ENCODE data around the gene CFAP221.

Gene CFAP221

GRCh38 chr2:119681203-119681867 is 137.1 kb downstream of the CFAP221 start:
- H3K4me3 ChIP-seq (ENCODE audit: low read depth, low read length), result no peak overlapping the region
- H3K9me3 ChIP-seq (ENCODE audit: control insufficient read depth, insufficient read depth, low read length), result no peaks in the 10 kb centered on the region
- no peaks in the 10 kb centered on the region for H3K27me3 ChIP-seq (ENCODE audit: control insufficient read depth, insufficient read depth, low read length)

GRCh38 chr2:119681868-119682220 is 137.6 kb downstream of the CFAP221 start:
- peaks cover 24% of the 10 kb centered on the region for H3K4me1 ChIP-seq (ENCODE audit: control insufficient read depth, insufficient read depth, low read length)
- no peaks in the 10 kb centered on the region for H3K9me3 ChIP-seq (ENCODE audit: control insufficient read depth, insufficient read depth, low read length)
- no peak overlapping the region for H3K9ac ChIP-seq (ENCODE audit: low read depth, low read length)
- H3K36me3 ChIP-seq (ENCODE audit: control insufficient read depth, insufficient read depth, low read length), result peaks cover 17% of the 10 kb centered on the region
- H3K27me3 ChIP-seq (ENCODE audit: control insufficient read depth, insufficient read depth, low read length), result no peaks in the 10 kb centered on the region
- H3K4me3 ChIP-seq (ENCODE audit: low read depth, low read length), result no peak overlapping the region
- H3K27ac ChIP-seq (ENCODE audit: low read depth, low read length), result no peak overlapping the region

More at GRCh38 chr2:119681203-119681867, 137.1 kb downstream of the CFAP221 start:
- Histone ChIP-seq H3K36me3 (ENCODE audit: control insufficient read depth, insufficient read depth, low read length) (peaks cover 17% of the 10 kb centered on the region), H3K4me1 (ENCODE audit: control insufficient read depth, insufficient read depth, low read length) (peaks cover 24% of the 10 kb centered on the region), H3K27ac (ENCODE audit: low read depth, low read length) (no peak overlapping the region), H3K9ac (ENCODE audit: low read depth, low read length) (no peak overlapping the region)

GRCh38 chr2:119682578-119682977 is 138.3 kb downstream of the CFAP221 start:
- no peaks in the 10 kb centered on the region for H3K27me3 ChIP-seq (ENCODE audit: control insufficient read depth, insufficient read depth, low read length)
- H3K4me1 ChIP-seq (ENCODE audit: control insufficient read depth, insufficient read depth, low read length), result peaks cover 24% of the 10 kb centered on the region
- H3K9ac ChIP-seq (ENCODE audit: low read depth, low read length), result no peak overlapping the region
- H3K27ac ChIP-seq (ENCODE audit: low read depth, low read length), result no peak overlapping the region
- no peak overlapping the region for H3K4me3 ChIP-seq (ENCODE audit: low read depth, low read length)
- no peaks in the 10 kb centered on the region for H3K9me3 ChIP-seq (ENCODE audit: control insufficient read depth, insufficient read depth, low read length)
- H3K36me3 ChIP-seq (ENCODE audit: control insufficient read depth, insufficient read depth, low read length), result peaks cover 25% of the 10 kb centered on the region

GRCh38 chr2:119683074-119683712 is 138.9 kb downstream of the CFAP221 start:
- H3K27me3 ChIP-seq (ENCODE audit: control insufficient read depth, insufficient read depth, low read length), result no peaks in the 10 kb centered on the region

GRCh38 chr2:119683713-119684443 is 139.6 kb downstream of the CFAP221 start:
- H3K9ac ChIP-seq (ENCODE audit: low read depth, low read length), result no peak overlapping the region
- H3K36me3 ChIP-seq (ENCODE audit: control insufficient read depth, insufficient read depth, low read length), result peaks cover 26% of the 10 kb centered on the region
- no peaks in the 10 kb centered on the region for H3K27me3 ChIP-seq (ENCODE audit: control insufficient read depth, insufficient read depth, low read length)
- no peak overlapping the region for H3K27ac ChIP-seq (ENCODE audit: low read depth, low read length)
- H3K4me1 ChIP-seq (ENCODE audit: control insufficient read depth, insufficient read depth, low read length), result peaks cover 24% of the 10 kb centered on the region
- no peak overlapping the region for H3K4me3 ChIP-seq (ENCODE audit: low read depth, low read length)
- H3K9me3 ChIP-seq (ENCODE audit: control insufficient read depth, insufficient read depth, low read length), result no peaks in the 10 kb centered on the region

More at GRCh38 chr2:119683074-119683712, 138.9 kb downstream of the CFAP221 start:
- Histone ChIP-seq H3K27ac (ENCODE audit: low read depth, low read length) (no peak overlapping the region), H3K4me3 (ENCODE audit: low read depth, low read length) (no peak overlapping the region), H3K9me3 (ENCODE audit: control insufficient read depth, insufficient read depth, low read length) (no peaks in the 10 kb centered on the region), H3K4me1 (ENCODE audit: control insufficient read depth, insufficient read depth, low read length) (peaks cover 24% of the 10 kb centered on the region), H3K36me3 (ENCODE audit: control insufficient read depth, insufficient read depth, low read length) (peaks cover 26% of the 10 kb centered on the region), H3K9ac (ENCODE audit: low read depth, low read length) (no peak overlapping the region)

- H3K9me3 ChIP-seq (ENCODE audit: control insufficient read depth, insufficient read depth, low read length), result no peaks in the 10 kb centered on the region
- peaks cover 28% of the 10 kb centered on the region for H3K36me3 ChIP-seq (ENCODE audit: control insufficient read depth, insufficient read depth, low read length)
- H3K27ac ChIP-seq (ENCODE audit: low read depth, low read length), result no peak overlapping the region
- no peaks in the 10 kb centered on the region for H3K27me3 ChIP-seq (ENCODE audit: control insufficient read depth, insufficient read depth, low read length)
- H3K4me3 ChIP-seq (ENCODE audit: low read depth, low read length), result no peak overlapping the region
- no peak overlapping the region for H3K9ac ChIP-seq (ENCODE audit: low read depth, low read length)
- H3K4me1 ChIP-seq (ENCODE audit: control insufficient read depth, insufficient read depth, low read length), result peaks cover 23% of the 10 kb centered on the region
Measured at GRCh38 chr2:119684518-119684917, 140.3 kb downstream of the CFAP221 start.

- Histone ChIP-seq H3K9ac (ENCODE audit: low read depth, low read length) (no peak overlapping the region), H3K4me3 (ENCODE audit: low read depth, low read length) (no peak overlapping the region), H3K4me1 (ENCODE audit: control insufficient read depth, insufficient read depth, low read length) (peaks cover 6% of the 10 kb centered on the region; the same call in 1 of the 2 replicates), H3K27me3 (ENCODE audit: control insufficient read depth, insufficient read depth, low read length) (no peaks in the 10 kb centered on the region), H3K27ac (ENCODE audit: low read depth, low read length) (no peak overlapping the region), H3K36me3 (ENCODE audit: control insufficient read depth, insufficient read depth, low read length) (peaks cover 11% of the 10 kb centered on the region; the same call in 1 of the 2 replicates), H3K9me3 (ENCODE audit: control insufficient read depth, insufficient read depth, low read length) (no peaks in the 10 kb centered on the region)
Measured at GRCh38 chr2:119688616-119689015, 144.4 kb downstream of the CFAP221 start.

- Histone ChIP-seq H3K4me1 (ENCODE audit: control insufficient read depth, insufficient read depth, low read length) (peaks cover 8% of the 10 kb centered on the region; the same call in 1 of the 2 replicates), H3K9me3 (ENCODE audit: control insufficient read depth, insufficient read depth, low read length) (no peaks in the 10 kb centered on the region), H3K9ac (ENCODE audit: low read depth, low read length) (no peak overlapping the region), H3K27me3 (ENCODE audit: control insufficient read depth, insufficient read depth, low read length) (no peaks in the 10 kb centered on the region), H3K36me3 (ENCODE audit: control insufficient read depth, insufficient read depth, low read length) (peaks cover 11% of the 10 kb centered on the region; the same call in 1 of the 2 replicates), H3K4me3 (ENCODE audit: low read depth, low read length) (no peak overlapping the region), H3K27ac (ENCODE audit: low read depth, low read length) (no peak overlapping the region)
Measured at GRCh38 chr2:119689218-119689617, 145.0 kb downstream of the CFAP221 start.

- Histone ChIP-seq H3K4me3 (ENCODE audit: low read depth, low read length) (no peak overlapping the region), H3K4me1 (ENCODE audit: control insufficient read depth, insufficient read depth, low read length) (peaks cover 15% of the 10 kb centered on the region), H3K9ac (ENCODE audit: low read depth, low read length) (no peak overlapping the region), H3K9me3 (ENCODE audit: control insufficient read depth, insufficient read depth, low read length) (no peaks in the 10 kb centered on the region), H3K36me3 (ENCODE audit: control insufficient read depth, insufficient read depth, low read length) (peaks cover 11% of the 10 kb centered on the region; the same call in 1 of the 2 replicates), H3K27me3 (ENCODE audit: control insufficient read depth, insufficient read depth, low read length) (no peaks in the 10 kb centered on the region), H3K27ac (ENCODE audit: low read depth, low read length) (no peak overlapping the region)
Measured at GRCh38 chr2:119691189-119691588, 146.9 kb downstream of the CFAP221 start.

GRCh38 chr2:119691651-119692245 is 147.5 kb downstream of the CFAP221 start:
- H3K9ac ChIP-seq (ENCODE audit: low read depth, low read length), result no peak overlapping the region
- no peak overlapping the region for H3K27ac ChIP-seq (ENCODE audit: low read depth, low read length)
- H3K4me1 ChIP-seq (ENCODE audit: control insufficient read depth, insufficient read depth, low read length), result peaks cover 15% of the 10 kb centered on the region
- H3K27me3 ChIP-seq (ENCODE audit: control insufficient read depth, insufficient read depth, low read length), result no peaks in the 10 kb centered on the region
- no peaks in the 10 kb centered on the region for H3K9me3 ChIP-seq (ENCODE audit: control insufficient read depth, insufficient read depth, low read length)
- H3K4me3 ChIP-seq (ENCODE audit: low read depth, low read length), result no peak overlapping the region
- peaks cover 11% of the 10 kb centered on the region; the same call in 1 of the 2 replicates for H3K36me3 ChIP-seq (ENCODE audit: control insufficient read depth, insufficient read depth, low read length)
